Ureter (tissue), 1 donor: ENCODE results near the gene SLC7A1. TPM values are rescaled to one million over a fixed set of nuclear protein-coding genes. Genes with fewer than 3 reads are reported as not detected.

Experiments used
- DNase-seq: peaks from one replicate; pipeline ENCODE4 v3.0.0-alpha.2; 2020; ENCODE audit warnings: low spot score
- total RNA-seq: library from RNA; stranded (reverse); gene quantifications from one replicate; pipeline ENCODE4 v1.2.4, GENCODE V29; 2023
- donor health status: DM: yes; HTN: yes; CAD: no.

Gene SLC7A1
- total RNA-seq, 1 donor from 2014 or later = 84.8 TPM

- DNase-seq = no peak
Observed at GRCh38 chr13:29583073-29583785, 12.3 kb downstream of the SLC7A1 start.

GRCh38 chr13:29582171-29582570, 13.3 kb downstream of the SLC7A1 start:
- DNase-seq = no peak

- no peak for DNase-seq
Observed at GRCh38 chr13:29581666-29582065, 13.8 kb downstream of the SLC7A1 start.

GRCh38 chr13:29579094-29579493, 16.4 kb downstream of the SLC7A1 start:
- no peak for DNase-seq

GRCh38 chr13:29578300-29579085, 17.0 kb downstream of the SLC7A1 start:
- DNase-seq = no peak

- no peak for DNase-seq
Observed at GRCh38 chr13:29577136-29578051, 18.1 kb downstream of the SLC7A1 start.

GRCh38 chr13:29576581-29576980, 18.9 kb downstream of the SLC7A1 start:
- no peak for DNase-seq

- no peak for DNase-seq
Observed at GRCh38 chr13:29575098-29575497, 20.4 kb downstream of the SLC7A1 start.

GRCh38 chr13:29573190-29573589, 22.3 kb downstream of the SLC7A1 start:
- DNase-seq = peak; percentile 56

GRCh38 chr13:29572575-29572974, 22.9 kb downstream of the SLC7A1 start:
- no peak for DNase-seq

- DNase-seq = no peak
Observed at GRCh38 chr13:29571876-29572570, 23.5 kb downstream of the SLC7A1 start.

GRCh38 chr13:29570051-29570654, 25.3 kb downstream of the SLC7A1 start:
- no peak for DNase-seq

- DNase-seq = no peak
Observed at GRCh38 chr13:29569253-29570050, 26.0 kb downstream of the SLC7A1 start.

GRCh38 chr13:29568731-29569130, 26.8 kb downstream of the SLC7A1 start:
- DNase-seq = no peak

GRCh38 chr13:29567411-29567810, 28.1 kb downstream of the SLC7A1 start:
- no peak for DNase-seq

GRCh38 chr13:29566206-29566605, 29.3 kb downstream of the SLC7A1 start:
- DNase-seq = no peak

- no peak for DNase-seq
Observed at GRCh38 chr13:29564818-29565217, 30.7 kb downstream of the SLC7A1 start.

GRCh38 chr13:29564373-29564772, 31.1 kb downstream of the SLC7A1 start:
- no peak for DNase-seq

- no peak for DNase-seq
Observed at GRCh38 chr13:29563941-29564340, 31.5 kb downstream of the SLC7A1 start.

GRCh38 chr13:29562786-29563438, 32.6 kb downstream of the SLC7A1 start:
- DNase-seq = no peak
